HG03060 (cell line): ENCODE results near the gene MPZL1.

ENCODE experiments used
- ATAC-seq: cut with Tn5 transposase; IDR thresholded peaks from one replicate; pipeline ENCODE4 v1.9.1; 2021; ENCODE audit warnings: low read depth, moderate number of reproducible peaks; ENCODE audit not compliant: unreplicated experiment

MPZL1 gene

DNA sequence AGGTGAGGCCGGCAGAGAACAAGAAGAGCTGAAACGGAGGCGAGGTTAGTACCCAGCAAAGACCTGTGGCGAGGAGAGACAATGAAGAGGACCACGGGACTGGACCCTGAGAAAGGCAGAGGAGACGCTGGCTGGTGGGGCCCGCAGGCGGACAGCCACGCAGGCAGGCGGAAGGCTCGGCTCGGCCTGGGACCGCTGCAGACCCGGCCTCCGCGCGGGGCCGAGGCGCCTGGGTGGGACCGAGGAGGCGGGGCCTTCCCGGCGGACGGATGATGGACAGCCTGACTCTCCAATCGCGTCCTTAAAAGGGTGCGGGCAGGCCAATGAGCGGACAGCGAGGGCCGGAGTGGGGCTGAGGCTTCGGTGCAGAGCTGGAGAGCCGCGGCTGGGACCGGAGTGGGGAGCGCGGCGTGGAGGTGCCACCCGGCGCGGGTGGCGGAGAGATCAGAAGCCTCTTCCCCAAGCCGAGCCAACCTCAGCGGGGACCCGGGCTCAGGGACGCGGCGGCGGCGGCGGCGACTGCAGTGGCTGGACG is at the start of gene MPZL1:
TSS of gene MPZL1 (plus strand) at position 366 of the 535 bp plus-strand sequence. CDS start 170 bp downstream, outside the sequence.
- peak; percentile 68 for ATAC-seq

DNA sequence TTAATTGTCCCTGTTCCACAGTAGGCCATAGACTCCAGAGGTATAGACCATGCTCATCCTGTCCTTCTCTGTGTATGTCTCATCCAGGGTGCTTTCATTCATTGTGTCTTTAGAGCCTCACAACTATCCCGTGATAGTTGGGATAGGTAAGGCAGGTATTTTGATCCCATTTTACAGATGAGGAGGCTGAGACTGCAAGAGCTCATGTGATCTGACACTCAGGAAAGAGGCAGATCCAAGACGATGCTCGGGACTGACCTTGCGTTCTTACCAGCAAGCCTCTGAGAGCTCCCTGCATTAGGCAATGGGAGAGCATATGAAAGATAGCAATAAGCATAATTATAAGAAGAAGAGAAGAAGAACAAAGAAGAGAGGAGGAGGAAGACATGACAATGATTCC is 49.0 kb upstream of the MPZL1 start:
- ATAC-seq = no peak

DNA sequence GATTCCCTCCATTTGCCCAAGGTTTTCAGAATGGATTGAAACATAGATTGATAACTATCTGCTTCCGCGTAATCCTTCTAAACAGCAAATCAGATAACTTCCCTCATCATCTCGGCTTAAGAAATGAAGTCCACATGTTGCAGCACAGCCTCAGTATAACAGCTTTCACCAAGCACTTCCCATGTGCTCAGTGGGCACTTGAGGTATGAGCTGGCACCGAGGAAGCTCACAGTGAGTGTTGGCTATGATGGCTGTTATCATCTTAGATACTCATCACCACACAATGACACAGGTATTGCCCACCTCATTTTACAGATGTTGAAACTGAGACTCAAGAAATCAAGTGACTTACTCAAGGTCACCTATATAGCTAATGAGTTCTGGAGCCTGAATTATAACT is 48.5 kb upstream of the MPZL1 start:
- ATAC-seq = no peak

DNA sequence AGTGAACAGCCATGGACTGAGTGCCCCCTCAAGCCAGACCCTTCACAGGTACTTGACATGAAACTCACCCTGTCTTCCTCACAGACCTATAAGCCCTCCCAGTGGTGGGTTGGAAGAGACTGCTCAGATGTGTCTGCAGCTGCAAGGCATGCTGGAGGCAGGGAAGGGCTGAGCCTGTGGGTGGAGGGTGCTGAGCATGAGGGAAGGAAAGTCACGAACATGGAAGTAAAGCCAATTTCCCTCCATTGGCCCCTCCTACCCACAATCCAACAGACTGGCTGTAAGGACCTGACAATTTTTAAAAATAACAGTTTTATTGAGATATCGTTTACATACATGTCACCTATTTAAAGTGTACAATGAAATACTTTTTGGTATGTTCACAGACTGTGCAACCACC is 47.6 kb upstream of the MPZL1 start:
- no peak for ATAC-seq

DNA sequence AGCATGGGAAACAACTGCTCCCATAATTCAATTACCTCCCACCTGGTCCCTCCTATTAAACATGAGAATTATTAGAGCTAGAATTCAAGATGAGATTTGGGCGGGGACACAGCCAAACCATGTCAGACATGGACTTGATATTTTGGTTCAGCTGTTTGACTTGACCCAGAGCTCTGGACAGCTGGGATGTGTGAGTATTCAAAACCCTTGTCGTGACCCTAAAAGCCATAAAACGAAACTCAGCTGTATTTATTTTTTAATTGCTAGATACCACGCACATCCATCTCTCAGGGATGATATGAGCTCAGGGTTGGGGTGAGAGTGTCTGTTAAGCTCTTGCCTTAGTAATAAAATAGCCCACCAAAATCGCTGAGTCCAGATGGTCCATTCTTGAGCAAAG is 46.3 kb upstream of the MPZL1 start:
- no peak for ATAC-seq

DNA sequence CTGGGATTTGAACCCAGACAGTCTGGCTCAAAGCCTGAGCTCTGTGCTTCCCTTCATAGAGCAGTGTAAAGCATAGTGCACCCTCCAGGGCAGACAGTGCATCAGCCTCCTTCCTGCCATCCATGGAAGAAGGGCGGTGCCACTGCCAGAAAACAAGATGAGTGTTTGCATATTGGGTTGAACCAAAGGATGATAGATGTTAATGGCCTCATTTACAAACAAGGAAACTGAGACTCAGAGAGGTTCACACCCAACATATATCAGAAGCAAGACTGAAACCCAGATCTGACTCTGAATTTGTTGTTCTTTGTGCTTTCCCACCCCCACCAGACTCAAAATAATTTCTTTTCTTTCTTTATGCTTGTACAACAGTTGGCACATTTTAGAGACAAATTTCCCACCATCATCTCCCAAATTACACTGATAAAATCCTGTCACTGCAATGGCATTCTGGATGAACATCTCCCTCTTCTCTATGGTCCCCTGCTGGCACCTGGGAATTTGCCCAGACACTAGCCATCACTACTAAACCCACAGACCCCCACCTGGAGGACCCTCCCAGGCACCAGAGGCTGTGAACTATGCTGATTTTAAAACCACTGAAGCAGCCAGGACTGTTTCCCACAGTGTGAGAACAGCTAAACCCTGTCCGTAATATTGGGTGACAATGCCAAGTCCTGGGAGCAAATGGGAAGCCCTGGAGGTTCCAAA is 45.4 kb upstream of the MPZL1 start:
- peak; percentile 32 for ATAC-seq

DNA sequence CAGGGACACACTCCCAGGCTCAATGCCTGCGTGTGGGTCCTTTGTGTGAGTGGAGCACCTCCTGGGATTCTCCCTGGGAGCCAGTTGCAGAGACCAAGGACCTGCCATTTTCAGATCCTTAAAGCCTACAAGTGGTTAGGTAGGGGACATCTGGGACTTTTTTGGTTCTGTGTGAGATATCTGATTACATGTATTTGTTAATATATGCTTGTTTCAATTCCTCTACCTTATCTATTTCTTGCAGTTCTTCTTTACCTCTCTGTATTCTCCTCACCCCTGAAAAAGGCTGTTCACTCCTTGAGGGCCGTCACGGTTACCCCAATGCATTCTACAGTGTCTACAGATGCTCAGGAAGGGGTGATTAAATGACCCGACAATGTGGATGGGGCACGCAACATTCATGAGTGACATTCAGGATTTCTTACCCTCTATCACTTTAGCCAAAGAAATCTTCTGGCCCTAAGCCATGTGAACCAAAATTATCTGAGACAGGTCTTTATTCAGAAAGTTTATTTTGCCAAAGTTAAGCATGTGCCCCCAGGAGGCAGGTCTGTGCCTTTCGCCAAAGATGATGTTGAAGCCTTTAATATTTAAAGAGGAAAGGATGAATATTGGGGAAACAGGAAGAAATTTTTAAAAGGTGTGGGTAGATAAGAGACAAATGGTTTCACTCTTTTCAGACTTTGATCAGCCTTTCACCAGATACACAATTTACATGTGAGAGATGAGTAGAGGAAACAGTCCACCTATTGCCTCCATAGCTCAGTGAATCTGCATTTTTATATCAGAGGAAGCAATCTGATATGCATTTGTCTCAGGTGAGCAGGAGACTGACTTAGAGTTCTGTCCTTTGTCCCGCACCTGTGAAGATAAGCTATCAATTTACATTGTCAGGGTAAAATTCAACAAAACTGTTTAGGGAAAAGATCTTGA is 44.6 kb upstream of the MPZL1 start:
- no peak for ATAC-seq

DNA sequence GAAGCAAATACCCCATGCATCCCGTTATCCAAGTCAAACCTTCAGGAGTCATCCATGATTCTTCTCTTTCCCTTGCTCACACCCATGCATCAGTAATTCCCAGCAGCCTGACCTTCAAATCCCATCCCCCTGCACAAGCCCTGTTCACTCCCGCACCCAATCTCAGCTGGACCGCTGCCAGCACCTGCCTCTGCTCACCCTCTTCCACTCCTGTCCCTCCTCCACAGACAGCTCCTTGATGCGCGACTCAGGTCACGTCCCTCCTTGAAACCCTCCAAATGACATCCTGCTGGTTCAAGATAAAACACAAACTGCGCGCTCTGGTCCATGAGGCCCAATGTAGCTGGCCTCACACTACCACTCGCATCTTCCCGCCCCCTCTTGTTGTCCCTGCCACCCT is 43.4 kb upstream of the MPZL1 start:
- no peak for ATAC-seq

DNA sequence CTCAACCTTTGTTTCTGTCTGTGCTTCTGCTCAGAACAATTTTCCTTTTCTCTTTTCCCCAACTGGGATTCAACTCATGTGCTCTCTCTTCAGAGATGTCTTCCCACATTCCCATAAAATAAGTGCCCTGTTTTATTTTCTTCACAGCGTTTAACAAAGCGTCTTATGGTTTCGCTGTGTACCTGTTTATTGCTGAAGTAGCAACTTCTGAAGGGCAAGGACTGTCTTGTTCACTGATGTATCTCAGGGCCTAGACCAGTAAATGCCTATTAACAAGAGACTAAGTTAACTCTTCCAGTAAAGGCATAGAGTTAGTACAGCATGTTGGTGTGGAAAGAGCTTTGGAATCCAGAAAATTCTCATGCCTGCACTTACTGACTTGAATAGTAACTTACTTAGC is 42.9 kb upstream of the MPZL1 start:
- ATAC-seq = no peak

DNA sequence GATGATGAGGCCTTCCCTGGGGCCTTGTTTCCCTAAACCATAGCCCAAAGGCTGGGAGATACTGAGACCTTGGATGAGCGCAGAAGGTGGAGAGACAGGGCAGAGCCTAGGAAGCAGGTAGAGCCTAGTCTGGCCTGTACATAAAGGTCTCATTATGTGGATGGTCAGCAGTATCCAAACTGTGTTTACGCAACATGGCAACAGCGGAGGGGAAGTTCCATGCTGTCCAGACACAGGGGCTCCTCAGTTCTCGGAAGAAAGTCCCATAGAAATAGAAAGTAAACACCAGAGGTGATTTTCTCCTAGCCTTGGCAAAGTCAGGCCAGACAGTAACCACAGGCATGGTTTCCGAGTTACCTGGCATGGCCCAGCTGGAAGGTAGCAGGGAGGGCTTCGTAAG is 42.1 kb upstream of the MPZL1 start:
- ATAC-seq = no peak

DNA sequence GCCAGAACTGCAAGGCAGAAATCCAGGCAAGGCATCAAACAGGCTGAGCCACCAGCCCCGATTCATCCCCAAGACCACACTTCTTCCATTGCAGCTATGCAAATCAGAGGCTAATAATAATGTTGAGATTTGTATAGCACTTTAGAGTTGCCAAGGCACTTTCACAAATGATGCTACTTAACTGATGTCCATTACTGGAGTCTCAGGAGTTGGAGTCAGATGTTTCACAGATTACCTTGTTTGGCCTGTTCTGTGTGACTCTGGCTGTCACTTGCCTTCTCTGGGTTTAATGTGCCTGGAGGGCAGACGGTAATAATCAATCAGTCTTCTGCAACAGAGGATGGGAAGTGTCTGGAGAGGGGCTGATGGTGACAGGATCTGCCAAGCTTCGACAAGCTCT is 40.8 kb upstream of the MPZL1 start:
- ATAC-seq = no peak

DNA sequence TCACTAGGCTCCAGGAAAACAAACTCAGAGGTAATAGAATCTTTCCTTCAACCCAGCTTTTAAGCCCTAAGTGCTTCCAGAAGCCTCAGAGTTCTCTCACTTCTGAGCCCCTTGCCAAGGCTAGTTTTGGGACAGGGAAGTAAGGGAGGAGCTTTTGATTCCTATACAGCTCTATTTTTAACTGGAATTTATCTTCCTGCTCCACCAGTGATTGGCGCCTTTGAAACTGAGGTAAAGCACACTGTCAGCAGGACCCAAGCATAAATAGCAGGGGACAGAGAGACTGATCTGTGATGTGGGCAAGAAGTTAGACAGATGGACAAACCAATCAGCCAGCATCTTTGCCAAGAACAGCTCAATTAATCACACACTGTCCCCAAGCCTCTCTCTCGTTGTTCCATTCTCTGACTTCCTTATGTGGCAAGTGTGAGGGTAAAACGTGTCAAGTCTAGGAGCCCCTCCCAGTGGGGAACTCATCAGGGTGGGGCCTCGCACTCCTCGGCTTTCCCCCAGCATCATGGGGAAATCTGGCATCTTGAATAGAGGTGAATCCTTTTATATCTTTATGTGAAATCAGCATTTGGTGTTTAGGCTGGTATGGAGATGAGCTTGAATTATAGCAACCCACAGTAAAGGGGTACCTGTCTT is 40.2 kb upstream of the MPZL1 start:
- no peak for ATAC-seq

DNA sequence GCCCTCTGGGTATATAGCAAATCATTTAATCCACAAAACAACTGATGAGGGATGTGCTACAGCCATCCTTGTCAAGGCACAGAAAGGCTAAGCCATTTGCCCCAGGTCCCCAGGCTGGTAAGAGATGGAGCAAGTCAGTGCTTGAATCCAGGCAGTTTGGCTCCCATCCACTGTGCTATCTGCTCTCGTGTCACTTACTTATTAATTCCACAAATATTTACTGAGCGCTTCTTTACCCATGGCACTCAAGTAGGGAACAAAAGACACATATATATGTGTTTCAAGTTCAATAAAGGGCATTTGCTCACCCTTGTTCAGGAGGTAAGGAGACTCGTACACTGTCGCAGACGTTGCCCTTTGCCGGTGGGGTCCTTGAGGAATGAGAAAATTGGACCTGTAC is 38.6 kb upstream of the MPZL1 start:
- ATAC-seq = no peak

DNA sequence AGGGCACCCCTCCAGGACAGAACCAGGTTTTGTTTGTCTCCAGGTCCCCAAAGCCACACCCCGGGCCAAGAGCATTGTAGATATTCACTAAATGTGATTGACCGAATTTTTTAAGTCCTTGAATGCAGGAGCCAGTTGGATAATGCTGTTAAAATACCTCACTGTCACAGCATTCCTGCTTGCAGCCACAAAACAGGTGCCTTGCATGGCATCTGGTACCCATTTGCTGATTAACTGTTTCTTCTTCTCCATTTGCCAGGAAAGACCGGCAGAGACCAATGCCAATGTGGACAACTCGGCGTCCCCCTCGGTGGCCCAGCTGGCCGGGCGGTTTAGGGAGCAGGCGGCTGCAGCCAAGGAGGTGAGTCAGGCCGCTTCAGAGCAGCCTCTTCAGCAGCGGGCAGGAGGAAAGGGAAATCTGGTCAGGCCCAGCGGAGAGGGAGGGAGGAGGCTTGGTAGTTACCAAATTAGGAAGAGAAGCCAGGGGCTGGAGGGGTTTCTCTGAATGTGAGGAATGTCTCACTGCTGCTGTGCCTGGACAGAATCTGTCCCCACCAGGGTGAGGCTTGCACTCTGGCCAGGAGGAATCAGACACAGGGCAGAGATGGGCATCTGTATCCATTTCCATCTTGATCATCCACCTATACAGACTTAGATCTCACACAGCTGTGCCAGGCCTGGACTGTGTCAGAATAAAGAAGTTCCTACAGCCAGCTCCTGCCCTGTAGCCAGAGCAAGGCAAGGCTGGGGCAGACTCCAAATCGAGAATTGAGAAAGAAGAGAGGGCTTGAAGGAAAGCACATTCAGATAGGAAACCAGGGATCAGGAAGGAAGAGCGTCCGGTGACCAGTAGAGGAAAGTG is 37.9 kb upstream of the MPZL1 start:
- ATAC-seq = no peak

DNA sequence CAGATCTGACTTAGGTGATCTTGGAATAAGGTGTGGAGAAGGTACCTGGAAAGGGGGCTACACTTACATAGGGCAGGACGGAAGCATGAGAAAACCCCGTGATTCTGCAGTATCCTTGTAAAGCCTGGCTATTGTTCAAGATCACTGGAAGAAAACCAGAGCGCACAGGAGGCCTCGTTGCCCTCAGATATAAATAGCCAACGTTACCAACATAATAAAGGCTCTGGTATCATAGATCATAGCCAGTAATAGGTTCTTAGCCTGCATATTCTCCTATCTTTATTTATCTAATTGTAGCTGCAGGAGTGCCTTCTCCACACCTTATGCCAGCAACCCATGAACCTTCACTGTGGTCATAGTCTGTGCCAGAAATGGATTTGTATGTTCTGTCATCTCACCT is 35.9 kb upstream of the MPZL1 start:
- ATAC-seq = no peak

DNA sequence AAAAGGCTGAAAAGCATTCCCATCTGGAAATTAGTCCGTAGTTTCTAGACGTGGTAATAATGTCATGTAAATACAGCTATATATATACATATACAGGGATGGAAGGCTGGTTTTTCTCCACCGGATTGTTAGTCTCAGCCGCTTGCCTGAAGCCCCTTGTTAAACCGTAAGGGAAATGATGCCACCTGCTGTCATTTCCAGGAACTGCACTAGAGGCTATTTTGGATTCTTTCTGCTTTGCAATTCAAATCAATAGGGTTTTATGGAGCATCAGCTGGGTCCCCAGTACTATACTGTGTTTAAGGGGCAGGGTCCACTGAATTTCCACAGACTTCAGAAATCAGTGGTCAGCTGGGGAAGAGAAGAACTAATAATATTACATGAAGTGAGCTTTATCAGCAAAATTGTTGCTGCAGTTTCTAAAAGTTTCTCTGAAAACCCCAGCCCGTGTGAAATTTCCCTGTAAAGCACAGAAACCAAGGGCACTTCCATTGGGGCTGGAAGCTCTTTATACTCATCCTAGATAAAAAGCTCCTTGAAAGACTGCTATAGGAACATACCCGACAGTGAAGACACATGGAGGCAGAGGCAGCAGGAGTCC is 33.8 kb upstream of the MPZL1 start:
- no peak for ATAC-seq

DNA sequence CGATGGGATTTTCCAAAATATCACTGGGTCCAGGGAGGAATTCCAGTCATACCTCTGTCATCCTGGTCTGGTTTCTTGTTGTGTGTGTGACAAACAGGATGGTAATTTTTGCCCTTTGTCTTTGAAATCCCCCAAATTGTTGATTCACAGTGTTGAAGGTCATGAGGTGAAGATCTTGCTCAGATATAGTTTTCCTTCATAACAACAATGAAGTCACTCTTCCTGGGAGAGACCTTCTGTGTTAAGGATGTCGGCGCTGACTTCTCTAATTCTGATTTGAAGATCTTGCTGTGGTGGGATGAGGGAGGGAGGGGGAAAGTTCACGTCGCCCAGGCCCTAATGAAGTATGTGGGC is 32.2 kb upstream of the MPZL1 start:
- ATAC-seq = no peak

DNA sequence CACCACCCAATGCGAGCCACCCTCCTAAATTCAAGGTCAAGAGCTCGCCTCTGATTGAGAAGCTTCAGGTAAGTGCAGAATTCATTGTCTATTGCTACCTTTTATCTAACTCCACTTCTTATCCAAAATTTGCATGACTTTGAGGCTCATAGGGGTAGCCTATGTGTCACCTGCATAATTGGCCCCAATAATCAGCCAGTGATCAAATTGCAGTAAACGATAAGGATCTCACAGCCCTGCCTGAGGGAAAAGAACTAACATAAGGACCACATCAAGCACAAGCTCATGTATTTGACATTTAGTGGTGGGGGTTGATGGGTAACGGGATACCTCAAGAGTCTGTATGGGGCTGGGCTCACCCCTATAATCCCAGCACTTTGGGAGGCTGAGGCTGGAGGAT is 31.7 kb upstream of the MPZL1 start:
- no peak for ATAC-seq

DNA sequence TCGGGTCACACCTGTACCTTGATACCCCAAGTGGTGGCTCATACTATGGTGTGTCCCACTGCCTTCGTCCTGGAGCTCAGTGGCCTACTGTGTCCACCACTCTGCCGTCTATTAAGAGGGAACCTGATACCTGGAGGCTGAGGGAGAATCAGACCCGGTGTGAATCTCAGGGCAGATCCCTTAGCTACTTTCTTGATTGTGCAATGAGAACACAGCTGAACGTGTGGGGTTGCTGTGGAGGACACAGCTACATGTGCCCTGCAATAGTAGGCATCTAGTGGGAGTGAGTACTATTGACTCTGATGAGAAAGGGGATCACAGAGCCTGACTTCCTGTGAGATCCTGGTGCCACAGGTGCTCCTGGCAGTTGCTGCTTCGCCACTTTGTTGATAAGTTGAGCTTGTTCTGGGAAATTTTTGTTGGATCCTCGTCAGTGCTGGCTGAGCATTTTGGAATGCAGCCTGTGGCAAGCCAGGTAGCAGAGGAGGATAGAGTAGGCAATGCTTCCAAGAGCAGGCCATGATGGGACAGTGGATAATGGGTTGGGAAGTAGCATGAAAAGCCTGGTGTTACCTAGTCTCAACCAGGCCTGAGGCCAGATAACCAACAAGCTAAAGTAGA is 28.2 kb upstream of the MPZL1 start:
- ATAC-seq = no peak
